ENCODE results near the gene CSE1L. TPM values are rescaled to one million over a fixed set of nuclear protein-coding genes. Genes with fewer than 3 reads are reported as not detected.

The CSE1L gene, protein sequence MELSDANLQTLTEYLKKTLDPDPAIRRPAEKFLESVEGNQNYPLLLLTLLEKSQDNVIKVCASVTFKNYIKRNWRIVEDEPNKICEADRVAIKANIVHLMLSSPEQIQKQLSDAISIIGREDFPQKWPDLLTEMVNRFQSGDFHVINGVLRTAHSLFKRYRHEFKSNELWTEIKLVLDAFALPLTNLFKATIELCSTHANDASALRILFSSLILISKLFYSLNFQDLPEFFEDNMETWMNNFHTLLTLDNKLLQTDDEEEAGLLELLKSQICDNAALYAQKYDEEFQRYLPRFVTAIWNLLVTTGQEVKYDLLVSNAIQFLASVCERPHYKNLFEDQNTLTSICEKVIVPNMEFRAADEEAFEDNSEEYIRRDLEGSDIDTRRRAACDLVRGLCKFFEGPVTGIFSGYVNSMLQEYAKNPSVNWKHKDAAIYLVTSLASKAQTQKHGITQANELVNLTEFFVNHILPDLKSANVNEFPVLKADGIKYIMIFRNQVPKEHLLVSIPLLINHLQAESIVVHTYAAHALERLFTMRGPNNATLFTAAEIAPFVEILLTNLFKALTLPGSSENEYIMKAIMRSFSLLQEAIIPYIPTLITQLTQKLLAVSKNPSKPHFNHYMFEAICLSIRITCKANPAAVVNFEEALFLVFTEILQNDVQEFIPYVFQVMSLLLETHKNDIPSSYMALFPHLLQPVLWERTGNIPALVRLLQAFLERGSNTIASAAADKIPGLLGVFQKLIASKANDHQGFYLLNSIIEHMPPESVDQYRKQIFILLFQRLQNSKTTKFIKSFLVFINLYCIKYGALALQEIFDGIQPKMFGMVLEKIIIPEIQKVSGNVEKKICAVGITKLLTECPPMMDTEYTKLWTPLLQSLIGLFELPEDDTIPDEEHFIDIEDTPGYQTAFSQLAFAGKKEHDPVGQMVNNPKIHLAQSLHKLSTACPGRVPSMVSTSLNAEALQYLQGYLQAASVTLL
- total RNA-seq (2022; extraction: Qiagen RNA extraction), result 90.3 to 108 TPM (median 97.1 TPM) in 5 replicates

DNA sequence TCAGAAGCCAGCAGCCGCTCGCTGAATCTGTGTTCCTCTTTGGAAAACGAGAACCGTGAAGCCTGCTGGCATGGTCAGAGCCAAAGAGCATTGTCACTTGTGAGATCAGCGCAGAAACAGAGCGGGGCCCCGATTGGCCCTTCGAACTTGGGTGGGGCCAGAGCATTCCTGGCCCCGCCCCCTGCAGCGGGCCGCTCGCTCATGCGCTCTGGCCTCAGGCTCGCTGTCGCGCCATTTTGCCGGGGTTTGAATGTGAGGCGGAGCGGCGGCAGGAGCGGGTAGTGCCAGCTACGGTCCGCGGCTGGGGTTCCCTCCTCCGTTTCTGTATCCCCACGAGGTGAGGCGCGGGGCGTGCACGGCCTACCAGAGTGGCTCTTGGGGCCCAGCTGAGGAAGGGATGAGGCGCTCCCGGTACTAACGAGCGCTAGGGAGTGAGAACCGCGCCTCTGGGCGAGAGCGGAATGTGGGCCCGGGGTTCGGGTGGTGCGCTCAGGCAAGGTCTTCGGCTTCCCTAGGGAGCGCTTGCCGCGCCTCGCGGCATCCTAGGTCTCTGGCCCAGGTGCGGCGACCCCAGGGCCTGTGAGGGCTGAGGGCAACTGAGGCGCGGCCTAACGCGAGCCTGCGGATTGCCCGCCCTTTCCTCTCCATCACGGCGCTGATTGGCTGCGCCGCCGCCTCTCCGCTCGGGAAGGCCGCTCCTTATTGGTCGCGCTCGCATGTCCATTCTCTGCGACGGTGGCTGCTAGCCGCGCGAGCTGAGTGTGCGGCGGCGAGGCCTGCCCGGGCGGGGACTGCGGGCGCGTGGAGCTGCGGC, at the start of gene CSE1L:
CSE1L (plus strand) TSS at position 226 of the 814 bp plus-strand sequence. CDS start 12,152 bp downstream, outside the sequence.

Other genes with a start within 250 kb of the CSE1L start
- gene PREX1, start 218.3 kb upstream of the CSE1L start, total RNA-seq (2022; extraction: Qiagen RNA extraction), result 9.8 to 13.8 TPM (median 11.5 TPM) in 5 replicates
- gene ARFGEF2, start 124.6 kb upstream of the CSE1L start, total RNA-seq (2022; extraction: Qiagen RNA extraction), result 11.8 to 16.5 TPM (median 13.5 TPM) in 5 replicates
- 52.9 to 69.8 TPM (median 60.3 TPM) in 5 replicates for gene STAU1, start 142.0 kb downstream of the CSE1L start, total RNA-seq (2022; extraction: Qiagen RNA extraction)
- 60.5 to 65.8 TPM (median 61.5 TPM) in 5 replicates for gene DDX27, start 173.1 kb downstream of the CSE1L start, total RNA-seq (2022; extraction: Qiagen RNA extraction)
- gene ZNFX1, start 231.7 kb downstream of the CSE1L start, total RNA-seq (2022; extraction: Qiagen RNA extraction), result 21.7 to 28.4 TPM (median 24.2 TPM) in 5 replicates